Stimulated activated CD8-positive, alpha-beta memory T cell treated with anti-CD3 and anti-CD28 coated beads, Interleukin-4, amount 100 ng/mL, for 48 hours (primary cell): ENCODE data around the gene PCK1.

Source experiments
- DNase-seq: peaks from one replicate; pipeline ENCODE4 v3.0.0-alpha.2; 2020

PCK1 gene

DNA sequence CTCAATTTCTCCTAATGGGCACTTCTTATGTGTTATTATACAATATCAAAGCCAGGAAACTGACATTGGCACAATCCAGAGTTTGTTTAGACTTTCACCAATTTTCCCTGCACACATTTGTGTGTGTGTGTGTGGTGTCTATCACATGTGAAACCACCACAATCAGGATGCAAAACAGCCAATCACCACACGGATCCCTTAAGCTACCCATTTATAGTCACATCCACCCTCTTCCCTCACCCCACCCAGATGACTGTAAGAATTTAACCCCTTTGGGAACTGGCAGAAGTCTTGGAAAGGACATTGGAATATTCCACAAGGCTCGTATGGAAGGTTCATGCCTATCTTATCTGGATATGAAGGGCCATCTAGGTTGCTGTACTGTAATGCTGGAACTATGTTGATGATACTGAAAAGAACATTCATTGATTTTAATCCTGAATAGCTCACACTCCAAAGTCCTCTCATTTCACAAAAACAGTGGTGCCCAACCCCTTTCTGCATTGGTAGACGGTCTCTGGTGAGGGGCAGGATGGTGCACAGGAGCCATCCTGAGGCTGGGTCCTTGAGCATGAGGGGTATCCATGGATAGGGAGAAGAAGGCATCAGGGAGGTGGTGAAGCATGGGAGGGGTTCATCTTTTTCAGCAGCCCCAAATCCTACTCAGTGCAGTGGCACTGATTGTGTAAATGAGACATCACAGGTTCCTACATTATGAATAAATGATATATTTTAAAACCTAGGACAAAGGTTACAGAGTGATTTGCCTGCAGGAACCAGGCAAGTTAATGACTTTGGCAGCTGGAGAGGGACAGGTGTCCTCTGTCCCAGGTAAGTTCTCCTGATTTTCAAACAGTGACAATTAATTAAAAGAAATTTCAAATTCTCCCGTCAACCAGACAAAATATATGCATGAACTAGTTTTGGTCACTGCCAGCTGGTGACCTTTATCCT, 23.9 kb upstream of the PCK1 start:
- no peak for DNase-seq

DNA sequence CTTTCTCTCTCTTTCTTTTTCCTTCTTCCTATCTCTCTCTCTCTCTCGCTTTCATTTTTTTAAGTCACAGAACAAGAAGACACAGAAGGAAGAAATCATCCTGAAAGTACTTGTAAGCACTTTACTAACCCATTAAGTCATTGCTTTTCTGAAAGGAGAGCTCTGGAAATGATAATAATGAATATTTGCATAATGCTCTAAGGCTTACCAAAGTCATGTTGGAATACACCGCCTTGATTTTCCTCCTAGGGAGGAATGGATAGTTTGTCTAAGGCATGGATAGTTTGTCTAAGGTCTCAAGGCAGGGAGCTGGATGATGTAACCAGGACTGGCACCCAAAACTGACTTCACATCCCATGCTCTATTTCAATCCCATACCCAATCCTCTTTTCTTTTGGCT, 23.1 kb upstream of the PCK1 start:
- DNase-seq, result no peak

DNA sequence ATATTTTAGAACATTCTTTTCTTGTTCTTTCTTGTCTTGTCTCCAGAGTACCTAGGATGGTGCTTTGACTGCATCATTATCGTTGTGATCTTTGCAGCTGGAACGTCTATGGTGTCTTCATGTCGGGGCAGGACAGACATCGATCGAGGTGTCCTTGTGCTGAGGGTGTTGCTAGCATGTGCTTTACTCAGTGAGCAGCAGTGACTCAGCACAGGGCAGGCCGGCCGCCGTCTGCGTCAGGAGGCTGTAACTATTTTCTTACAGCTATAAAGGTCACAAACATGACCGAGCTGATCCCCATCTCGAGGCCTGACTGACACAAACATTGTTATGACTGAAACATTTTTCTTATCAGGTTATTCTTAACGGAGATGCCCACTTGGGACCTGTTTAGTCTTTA, 21.0 kb upstream of the PCK1 start:
- no peak for DNase-seq

DNA sequence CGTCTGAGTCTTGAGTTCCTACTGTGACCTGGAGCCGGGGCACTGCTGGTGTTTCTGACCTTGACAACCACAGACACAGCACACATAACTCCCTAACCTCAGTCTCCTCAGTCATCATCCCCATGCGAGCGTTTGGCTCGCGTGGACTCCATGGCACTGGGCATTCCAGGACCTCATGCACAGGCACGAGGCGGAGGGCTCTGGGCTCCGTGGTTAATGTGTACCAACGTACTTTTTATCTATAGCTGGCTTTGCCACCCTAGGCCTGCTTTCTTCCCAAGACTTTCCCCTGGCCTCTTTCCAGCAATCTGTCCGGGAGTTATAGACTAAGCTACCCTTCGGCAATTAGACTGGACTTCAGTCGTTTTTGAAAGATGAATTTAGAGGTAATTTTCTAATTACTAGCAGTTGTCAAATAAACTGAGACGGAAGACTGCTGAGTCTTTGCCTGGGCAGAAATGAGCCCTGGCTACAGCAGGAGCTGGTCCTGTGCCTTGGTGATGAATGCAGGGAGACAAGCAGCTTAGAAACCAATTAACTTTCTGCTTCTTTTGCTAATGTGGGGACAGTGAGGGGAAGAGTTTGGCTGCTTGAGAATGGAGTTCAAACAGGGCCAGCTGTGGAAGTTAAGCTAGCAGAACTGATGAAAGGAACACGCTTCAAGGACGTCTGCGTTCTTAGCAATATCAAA, 19.9 kb upstream of the PCK1 start:
- DNase-seq, result no peak

DNA sequence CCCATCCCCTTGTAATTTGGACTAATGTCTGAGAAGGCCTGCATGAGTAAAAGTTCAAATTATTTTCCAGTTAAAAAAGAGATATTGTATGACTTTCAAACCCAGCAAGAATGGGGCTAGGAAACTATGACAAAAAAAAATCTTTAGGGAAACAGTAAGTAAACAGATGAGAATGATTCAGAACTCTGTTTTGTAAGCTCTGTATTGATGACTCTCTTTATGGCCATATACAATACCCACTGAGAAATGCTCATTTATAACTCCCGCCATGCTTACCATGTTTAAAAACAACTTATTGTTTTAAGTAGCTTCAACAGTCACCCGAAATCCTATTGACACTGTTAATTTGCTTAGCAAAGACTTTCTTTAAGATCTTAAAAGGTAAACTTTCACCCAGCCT, 17.2 kb upstream of the PCK1 start:
- no peak for DNase-seq

DNA sequence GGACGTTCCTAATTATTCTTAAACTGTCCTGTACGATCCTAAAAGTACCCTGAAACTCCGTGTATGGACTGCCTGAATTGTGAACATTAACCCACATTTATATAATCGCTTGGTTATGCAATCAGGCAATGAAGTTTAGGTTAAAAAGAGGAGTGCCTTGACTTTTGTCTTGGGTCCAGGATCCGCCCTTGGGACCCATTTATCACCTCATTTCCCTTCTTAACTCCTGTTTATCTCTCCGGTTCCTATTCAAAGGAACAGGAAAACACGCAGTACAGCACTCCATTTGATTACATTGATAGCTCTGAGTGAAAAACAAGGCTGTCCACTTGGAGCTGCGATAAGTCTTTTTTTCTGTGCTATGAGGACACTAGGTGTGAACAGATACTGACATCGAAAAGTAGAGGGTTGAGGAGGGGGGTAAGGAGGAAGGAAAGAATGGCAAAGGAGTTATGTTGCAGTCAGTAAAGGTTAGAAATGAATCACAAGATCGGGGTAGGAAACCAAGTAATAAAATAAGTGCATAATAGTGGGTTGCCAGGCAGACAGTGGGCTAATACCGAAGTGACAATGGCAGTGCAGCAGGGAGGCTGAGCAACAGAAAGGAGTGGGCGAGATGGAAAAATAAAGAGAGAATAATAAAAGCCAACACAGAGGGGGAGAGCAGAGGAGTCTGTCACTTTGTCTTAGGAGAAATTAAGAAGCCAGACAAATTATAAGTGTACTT, 15.9 kb upstream of the PCK1 start:
- no peak for DNase-seq

DNA sequence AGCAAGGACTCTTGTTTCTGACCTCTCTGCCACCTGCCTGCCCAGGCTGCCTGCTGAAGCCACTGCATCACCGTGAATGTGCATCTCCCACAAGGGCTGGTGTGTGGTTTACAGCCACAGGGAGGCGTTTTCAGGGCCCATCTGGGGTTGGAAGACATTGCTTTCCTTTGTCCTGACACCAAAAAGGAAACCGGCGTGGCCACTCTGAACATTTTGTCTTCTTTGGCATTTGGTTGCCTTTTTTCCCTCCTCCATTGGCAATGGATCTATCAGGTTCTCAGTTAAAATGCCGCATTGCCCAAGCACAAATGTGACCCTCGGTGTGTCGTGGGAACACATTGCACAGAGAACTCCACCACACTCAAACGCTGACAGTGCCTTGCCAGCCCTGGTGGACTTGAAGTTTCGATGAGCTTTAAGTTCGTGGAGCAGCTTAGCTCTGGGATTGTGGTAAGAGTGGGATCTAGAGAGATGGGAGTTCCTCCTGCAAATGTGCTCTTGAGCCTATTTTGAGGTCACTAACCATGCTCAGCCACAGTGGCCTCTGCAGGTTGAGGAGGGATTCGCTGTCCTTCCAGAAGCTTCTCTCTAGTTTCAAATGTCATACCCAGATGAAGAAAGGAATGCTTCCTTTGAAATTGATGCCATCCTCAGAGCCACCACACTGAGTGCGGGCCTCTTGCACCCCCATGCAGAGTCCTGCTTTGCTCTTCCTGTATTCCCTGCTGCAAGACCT, 14.8 kb upstream of the PCK1 start:
- DNase-seq, result no peak

DNA sequence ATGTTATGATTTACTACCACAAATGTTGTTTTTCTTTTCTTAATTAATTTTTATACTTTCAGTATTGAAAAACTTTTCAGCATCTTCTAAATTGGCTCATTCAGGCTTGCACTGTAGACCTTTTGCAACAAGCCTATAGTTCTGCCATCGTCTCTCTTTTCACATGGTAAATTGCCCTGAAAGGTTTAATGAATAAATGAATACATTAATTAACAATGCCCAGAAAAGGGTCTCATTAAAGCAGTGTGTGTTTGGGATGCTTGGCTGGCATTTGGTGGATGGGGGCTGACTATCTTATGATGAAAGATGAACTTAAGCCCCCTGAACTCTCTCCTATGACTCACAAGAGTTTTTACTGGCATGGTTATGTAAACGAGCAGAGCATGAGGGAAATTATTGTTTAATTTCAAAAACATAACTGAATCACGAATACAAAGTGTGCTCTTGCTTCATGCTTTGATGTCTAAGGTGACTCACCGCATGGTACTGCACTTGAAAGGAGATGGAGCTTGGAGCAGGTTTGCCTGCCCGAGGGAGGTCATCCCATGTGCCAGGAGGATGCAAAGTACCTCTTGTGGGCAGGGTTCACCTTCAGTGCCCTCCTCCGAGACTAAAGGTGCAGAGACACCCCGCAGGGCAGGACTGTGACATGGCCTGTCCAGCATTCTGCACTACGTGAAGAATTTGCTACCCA, 13.8 kb upstream of the PCK1 start:
- DNase-seq, result no peak

DNA sequence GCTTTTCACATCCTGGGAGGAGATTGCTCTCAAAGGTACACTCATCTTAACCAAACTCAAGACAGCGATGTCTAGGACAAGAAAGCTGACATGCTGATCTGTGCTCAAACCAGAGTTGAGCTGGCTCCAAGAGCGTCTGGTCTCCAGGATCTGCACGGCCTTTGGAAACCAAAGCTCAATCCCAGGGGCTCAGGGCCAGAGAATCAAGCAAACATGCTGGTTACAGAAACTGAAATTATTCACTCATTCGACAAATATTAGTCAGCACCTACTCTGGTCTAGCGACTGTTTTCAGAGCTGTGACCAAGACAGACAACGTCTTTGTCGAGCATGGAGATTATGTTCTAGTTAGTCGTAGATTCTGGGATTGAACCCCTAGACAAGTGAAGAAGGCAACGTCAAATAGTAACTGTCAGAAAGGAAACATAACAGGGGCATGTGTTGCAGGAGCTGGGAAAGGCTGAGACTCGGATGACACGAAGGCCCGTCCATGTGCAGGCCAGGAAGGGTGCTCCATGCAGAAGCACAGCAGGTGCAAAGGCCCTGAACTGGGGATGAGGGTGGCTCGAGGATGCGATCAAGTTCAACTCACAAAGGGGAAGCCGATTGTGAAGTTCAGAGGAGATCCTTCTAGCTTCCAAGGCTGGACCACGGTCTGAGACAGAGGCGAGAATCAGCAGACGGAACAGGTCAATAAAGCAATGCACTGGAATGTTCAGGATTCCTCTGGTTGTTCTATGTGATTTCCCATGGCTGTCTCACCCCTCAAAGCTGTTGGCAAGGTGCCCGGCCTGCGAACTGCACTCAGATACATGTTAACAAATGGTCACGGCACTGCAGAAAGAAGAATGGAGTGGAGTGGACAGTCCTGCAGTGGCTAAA, 12.5 kb upstream of the PCK1 start:
- no peak for DNase-seq

DNA sequence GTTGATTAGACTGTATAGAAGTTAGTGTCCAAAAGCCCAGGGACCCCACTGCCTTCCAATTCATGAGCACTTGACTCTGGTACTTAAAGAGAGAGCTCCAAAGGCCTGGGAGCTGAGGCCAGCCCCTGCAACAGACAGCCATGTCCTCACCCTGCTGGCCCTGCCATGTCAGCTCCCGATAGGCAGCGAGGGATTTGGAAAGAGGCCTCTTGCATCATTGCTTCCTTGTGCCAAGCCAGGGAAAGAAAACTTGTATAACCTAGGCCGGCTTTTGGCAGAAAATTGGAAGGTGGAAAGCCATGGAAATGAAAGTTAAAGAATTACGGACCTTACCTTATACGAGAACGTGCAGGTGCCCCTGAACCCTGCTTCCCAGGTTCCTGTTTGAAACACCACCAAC, 8.4 kb upstream of the PCK1 start:
- DNase-seq, result no peak

DNA sequence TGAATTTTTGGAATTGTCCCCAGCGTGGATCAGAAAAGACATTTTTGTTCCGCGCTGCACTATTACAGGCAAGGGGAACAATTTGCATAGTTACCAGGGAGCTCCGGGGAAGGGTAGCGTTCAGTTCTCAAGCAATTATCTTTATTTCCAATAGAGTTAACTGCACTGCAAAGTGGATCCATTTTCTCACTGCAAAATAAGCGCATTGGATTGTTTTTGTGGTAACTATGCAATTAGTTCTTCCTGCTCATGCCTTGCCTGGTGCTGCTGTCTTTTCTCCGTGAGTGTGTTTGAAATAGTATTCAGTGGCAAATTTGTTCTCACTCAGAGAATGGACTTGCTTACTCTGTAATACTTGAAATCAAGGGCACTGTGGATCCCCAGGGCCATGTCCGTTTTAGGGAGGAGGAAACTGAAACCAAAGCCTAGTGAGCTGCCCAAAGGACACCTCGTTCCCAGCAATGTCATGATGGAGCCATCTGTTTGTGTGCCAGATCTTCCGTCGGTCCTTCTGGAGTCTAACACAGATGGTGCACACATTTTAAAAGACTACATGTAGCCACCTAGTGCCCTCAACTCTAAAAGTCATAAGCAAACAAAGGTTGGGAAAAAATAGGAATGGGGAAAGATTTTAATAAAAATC, 7.4 kb upstream of the PCK1 start:
- no peak for DNase-seq

DNA sequence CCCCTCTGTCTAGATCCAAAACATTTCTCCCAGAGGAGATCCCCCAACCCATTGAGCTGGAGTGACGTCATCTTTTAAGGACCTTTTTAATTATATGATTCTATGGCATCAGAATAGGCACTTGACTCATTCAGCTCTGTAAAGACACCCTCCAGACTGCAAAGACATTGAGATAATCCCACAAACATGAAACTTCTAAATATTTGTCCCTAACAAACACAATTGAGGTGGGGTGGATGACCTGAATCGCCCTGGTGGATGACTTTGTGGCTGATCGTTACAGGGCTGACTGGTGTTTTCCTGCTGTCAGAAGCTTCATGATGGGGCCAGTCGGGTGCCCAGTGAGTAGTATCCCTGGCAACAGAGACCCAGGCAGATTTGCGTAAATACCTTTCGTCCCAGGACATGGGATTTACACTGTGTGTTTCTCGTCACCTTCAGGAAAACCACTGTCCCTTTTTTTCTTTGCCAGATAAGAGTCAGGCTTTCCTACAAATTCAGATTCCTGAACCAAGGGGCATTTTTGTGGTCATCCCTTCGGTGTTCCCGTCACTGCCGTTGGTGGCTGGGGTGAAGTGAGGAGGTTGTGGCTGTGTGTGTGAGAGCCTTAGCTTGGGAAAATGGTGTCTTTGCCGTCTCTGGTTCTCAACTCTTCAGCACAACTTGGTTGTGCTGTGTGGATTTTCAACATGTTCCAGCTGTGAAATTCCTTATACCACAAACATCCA, 5.3 kb upstream of the PCK1 start:
- no peak for DNase-seq

DNA sequence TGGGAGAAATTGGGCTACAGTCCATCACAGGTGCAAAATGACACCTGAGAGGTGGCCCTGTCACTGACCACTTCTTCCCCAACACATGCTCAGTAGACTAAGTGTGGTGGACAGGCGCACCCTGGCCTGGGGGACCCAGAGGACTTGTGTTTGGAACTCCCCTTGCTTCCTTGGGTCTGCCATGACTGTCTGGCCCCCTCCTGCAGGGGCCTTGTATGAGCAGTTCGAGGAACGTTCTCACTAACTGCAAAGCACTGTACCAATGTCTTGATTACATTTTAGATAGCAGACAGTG, 4.0 kb upstream of the PCK1 start:
- DNase-seq, result no peak

DNA sequence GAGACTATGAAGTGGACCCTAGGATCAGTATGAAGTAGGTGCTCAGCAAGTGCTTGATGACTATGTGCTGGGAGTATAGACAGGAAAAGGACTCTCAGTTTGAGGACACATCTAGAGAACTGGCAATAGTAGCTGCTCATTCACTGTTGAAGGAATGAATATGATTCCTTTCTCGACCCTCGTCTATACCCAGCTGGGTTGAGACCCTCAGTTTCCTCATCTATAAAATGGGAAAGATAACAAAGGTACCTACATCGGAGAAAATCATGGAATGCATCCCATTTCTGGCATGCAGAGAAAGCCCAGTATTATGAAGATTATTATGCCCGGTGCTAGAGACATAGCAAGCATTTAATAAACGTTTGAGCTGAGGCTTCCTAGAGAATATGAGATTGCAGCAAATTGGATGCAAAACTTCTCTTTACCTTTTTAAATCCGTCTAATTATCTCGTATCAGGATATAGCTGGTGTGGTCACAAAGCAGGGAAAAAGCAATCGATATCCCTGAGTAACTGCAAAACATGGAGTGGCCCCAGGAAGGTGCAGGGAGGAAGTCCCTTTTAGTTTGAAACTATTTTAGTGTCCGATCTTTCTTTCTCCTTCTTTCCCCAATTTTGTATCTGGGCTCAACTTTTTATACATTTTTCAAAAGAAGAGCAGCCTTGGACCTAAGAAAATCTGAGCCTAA, 2.8 kb upstream of the PCK1 start:
- DNase-seq, result no peak

DNA sequence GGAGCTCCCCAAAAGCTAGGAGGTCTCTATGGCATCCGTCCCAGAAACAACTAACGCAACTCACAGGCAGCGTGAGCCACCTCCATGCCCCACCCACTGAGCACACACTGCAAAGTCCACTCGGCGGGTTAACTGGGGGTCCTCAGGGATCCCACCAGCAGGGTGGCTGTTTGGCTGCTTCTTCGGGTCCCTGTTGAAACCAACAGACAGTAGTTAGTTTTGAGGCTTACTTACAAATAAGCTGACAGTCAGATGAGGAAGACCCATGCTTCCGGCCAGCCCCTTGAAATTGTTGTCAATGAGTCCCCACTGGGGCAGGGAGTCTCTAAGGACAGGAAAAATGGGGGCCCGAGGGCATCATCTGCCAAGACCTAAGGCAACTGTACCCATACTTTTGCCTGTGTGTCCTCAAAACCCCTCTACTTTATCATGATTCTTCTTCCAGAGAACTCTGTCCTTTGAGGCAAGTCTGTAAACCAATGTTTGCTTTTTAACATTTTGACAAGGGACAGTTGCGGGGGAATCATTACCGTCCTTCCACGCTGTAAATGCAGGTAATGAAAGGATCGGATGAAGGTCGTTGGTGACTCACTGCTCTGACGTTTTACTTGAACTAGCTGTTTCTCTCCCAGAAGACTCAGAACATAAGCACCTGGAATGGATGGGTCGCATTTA, 2.2 kb upstream of the PCK1 start:
- DNase-seq, result no peak

DNA sequence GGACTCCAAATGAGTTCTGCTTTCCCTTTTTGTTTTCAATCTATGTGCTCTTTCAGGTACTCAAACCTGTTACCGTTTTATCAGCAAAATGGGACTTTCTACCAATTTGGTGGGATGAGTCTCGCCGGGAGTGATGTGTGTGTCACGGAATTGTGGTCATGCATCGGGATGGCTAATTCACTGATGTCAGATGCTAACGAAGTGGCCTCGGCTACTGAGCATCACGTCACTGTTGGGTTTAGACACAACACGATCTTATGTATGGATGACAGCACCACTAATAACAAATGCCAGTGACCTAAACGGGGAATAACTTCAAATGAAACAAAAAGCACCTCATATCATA, 1.6 kb upstream of the PCK1 start:
- no peak for DNase-seq

DNA sequence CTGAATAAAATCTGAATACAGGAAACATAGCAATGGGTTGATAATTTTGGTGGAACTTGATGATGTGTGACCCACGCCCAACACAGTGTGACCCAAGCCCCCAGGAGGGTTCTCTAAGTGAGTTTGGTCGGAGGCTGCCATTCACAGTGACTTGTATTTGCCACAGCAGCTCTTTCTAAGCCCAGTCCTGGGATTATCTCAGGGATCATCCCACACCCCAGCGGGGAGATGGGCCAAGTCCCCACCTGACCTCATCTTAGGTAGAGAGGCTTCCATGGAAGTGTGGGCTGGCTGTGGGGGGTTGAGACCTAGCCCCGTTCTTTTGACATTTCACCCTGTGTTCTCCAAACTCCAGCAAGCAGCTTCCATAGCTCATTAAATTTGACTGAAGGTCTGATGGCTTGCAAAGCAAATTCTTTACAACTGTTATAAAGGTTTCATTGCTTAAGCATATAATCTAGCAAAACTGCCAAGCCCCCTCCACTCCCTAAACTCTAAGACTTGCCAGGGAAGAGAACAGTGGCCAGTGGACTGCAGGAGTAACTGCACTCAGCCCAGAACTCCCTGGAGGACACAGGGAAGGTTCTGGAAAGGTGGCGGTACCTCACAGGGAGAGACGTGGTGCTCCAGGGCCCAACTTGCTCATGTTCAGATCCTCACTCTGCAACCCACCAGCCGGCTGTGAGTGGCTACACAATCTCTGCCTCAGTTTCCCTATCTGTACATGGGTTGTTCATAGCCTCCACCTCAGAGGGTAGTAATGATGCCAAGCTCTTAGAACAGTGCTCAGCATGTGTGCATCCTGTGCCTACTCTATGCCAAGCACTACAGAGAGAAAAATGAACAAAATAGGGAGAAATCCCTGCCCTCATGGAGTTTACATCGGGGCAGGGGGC, 1.0 kb upstream of the PCK1 start:
- DNase-seq, result no peak
